ENCODE results near the gene NAGLU. TPM values are rescaled to one million over a fixed set of nuclear protein-coding genes. Genes with fewer than 3 reads are reported as not detected.
"Not testable (repeated sequence)": the region's sequence is repeated elsewhere in the genome, so short reads cannot be mapped to it uniquely, and the experiment has no call there.

The NAGLU gene
- total and polyA plus RNA-seq, 4 experiments from 2014 or later: 8.5 to 22.8 (median 18.0) TPM

DNA sequence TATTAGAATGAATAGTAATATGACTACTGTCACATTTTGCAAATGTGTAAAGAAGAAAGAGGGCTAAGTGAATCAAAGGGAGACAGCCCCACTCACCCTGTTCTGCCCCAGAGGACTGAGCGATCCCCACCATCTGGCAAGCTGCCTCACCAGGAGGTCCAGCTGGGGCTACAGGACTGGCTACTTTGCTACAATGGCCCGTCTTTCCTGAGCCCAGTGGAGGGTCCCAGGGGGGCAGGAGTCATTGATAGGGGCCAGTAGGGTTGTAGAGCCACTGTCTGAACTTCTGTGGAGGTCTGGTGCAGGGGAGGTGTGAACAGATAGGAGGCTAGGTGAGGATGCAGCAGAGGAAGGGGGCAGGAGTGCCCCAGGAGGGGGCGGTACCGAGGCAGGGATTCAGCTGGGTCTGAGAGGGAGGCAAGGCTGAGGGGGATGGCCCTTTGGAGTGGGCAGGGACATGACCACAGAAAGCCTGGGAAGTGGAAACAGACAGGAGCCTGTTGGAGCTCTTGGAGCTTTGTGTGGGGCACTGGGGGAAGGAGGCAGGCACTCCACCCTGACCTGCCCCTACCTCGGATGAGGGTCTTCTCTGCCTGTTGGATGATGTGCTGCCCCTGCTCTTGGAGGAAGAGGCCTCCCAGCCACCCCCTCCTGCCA, 20.0 kb downstream of the NAGLU start:
- H3K27me3 Mint-ChIP-seq; H3K27ac ChIP-seq (ENCODE audit: low read depth, low read length); H3K4me3 ChIP-seq (ENCODE audit: low read length in 2 of 2); H3K36me3 ChIP-seq (ENCODE audit: insufficient read depth, low read length); H3K9me3 Mint-ChIP-seq; CTCF ChIA-PET (ENCODE audit: partially characterized antibody); H3K9me3 ChIP-seq (ENCODE audit: control insufficient read depth in 1 of 2, low read length in 2 of 2); H3K27me3 ChIP-seq (ENCODE audit: insufficient read depth, low read length); DNase-seq; H3K36me3 Mint-ChIP-seq: not testable (repeated sequence)
- peaks cover 17% of the 10 kb centered on the region for H3K4me1 ChIP-seq (ENCODE audit: insufficient read depth, low read length)
- peak overlapping the region in 3 of 8 donors; percentile 49 to 92 (median 58) for H3K4me3 Mint-ChIP-seq
- intact Hi-C loops (cut with micrococcal nuclease): loop anchor here (2.0 kb wide), 2 partner anchors 19 to 21 kb away; partner anchors contain the start of genes NAGLU and PSMC3IP
- H3K4me1 Mint-ChIP-seq: peaks cover 9 to 38% (median 18%) of the 10 kb centered on the region in 4 donors
- POLR2A ChIA-PET (ENCODE audit: partially characterized antibody): interaction anchor here (2.1 kb wide), 1 partner anchor 53 kb away, joined by 10 read pairs; the partner anchor contains the start of genes RETREG3 and TUBG1
- peak overlapping the region in 3 of 7 donors; percentile 10 to 79 (median 78) for H3K27ac Mint-ChIP-seq

DNA sequence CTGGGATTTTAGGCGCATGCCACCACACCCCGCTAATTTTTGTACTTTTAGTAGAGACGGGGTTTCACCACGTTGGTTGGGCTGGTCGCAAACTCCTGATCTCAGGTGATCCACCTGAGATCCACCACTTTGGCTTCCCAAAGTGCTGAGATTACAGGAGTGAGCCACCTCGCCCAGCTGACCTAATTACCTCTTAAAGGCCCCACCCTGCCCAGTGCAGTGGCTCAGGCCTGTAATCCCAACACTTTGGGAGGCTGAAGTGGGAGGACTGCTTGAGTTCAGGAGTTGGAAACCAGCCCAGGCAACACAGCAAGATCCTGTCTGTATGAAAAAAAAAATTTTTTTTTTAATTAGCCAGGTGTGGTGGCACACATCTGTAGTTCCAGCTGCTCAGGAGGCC, 23.0 kb downstream of the NAGLU start:
- Mint-ChIP-seq H3K27ac (peak overlapping the region in 1 of 7 donors; percentile 96), H3K27me3 (no peaks in the 10 kb centered on the region), H3K4me3 (peak overlapping the region in 1 of 8 donors; percentile 50), H3K36me3 (peaks cover 0 to 10% of the 10 kb centered on the region in 2 donors), H3K9me3 (peaks cover 0 to 2% (median 0%) of the 10 kb centered on the region in 8 donors), H3K4me1 (peaks cover 14 to 51% (median 37%) of the 10 kb centered on the region in 4 donors)
- CTCF ChIA-PET (ENCODE audit: partially characterized antibody): interaction anchor here (1.6 to 2.0 kb wide), 2 partner anchors 11 to 19 kb away, joined by 4 to 9 read pairs; partner anchors contain the start of gene PSMC3IP
- Histone ChIP-seq H3K27me3 (ENCODE audit: insufficient read depth, low read length) (no peaks in the 10 kb centered on the region), H3K4me1 (ENCODE audit: insufficient read depth, low read length) (peaks cover 36% of the 10 kb centered on the region), H3K36me3 (ENCODE audit: insufficient read depth, low read length) (peaks cover 2% of the 10 kb centered on the region), H3K9me3 (ENCODE audit: control insufficient read depth in 1 of 2, low read length in 2 of 2) (no peaks in the 10 kb centered on the region), H3K4me3 (ENCODE audit: low read length in 2 of 2) (no peak overlapping the region), H3K27ac (ENCODE audit: low read depth, low read length) (no peak overlapping the region)
- intact Hi-C loops (cut with micrococcal nuclease): no loop called here
- POLR2A ChIA-PET (ENCODE audit: partially characterized antibody): interaction anchor here (1.0 to 1.2 kb wide), 2 partner anchors 8 to 18 kb away, joined by 3 read pairs; no protein-coding TSS in a partner anchor
- no peak for DNase-seq

GRCh38 chr17:42560246-42560645, 24.2 kb downstream of the NAGLU start:
- Histone ChIP-seq H3K4me1 (ENCODE audit: insufficient read depth, low read length) (peaks cover 33% of the 10 kb centered on the region), H3K4me3 (ENCODE audit: low read length in 2 of 2) (no peak overlapping the region), H3K9me3 (ENCODE audit: control insufficient read depth in 1 of 2, low read length in 2 of 2) (no peaks in the 10 kb centered on the region), H3K27me3 (ENCODE audit: insufficient read depth, low read length) (no peaks in the 10 kb centered on the region), H3K36me3 (ENCODE audit: insufficient read depth, low read length) (peaks cover 13% of the 10 kb centered on the region), H3K27ac (ENCODE audit: low read depth, low read length) (no peak overlapping the region)
- intact Hi-C loops (cut with micrococcal nuclease): no loop called here
- CTCF ChIA-PET (ENCODE audit: partially characterized antibody): interaction anchor here (2.0 kb wide), 1 partner anchor 12 kb away, joined by 9 read pairs; no protein-coding TSS in a partner anchor
- Mint-ChIP-seq H3K4me3 (peak overlapping the region in 3 of 8 donors; percentile 40 to 73 (median 61)), H3K4me1 (peaks cover 12 to 49% (median 32%) of the 10 kb centered on the region in 4 donors), H3K27ac (peak overlapping the region in 4 of 7 donors; percentile 2 to 96 (median 64)), H3K36me3 (peaks cover 0 to 17% of the 10 kb centered on the region in 2 donors), H3K27me3 (no peaks in the 10 kb centered on the region), H3K9me3 (peaks cover 0 to 2% (median 0%) of the 10 kb centered on the region in 8 donors)
- no peak for DNase-seq
- POLR2A ChIA-PET (ENCODE audit: partially characterized antibody): interaction anchor here (1.0 kb wide), 1 partner anchor 19 kb away, joined by 3 read pairs; no protein-coding TSS in a partner anchor

DNA sequence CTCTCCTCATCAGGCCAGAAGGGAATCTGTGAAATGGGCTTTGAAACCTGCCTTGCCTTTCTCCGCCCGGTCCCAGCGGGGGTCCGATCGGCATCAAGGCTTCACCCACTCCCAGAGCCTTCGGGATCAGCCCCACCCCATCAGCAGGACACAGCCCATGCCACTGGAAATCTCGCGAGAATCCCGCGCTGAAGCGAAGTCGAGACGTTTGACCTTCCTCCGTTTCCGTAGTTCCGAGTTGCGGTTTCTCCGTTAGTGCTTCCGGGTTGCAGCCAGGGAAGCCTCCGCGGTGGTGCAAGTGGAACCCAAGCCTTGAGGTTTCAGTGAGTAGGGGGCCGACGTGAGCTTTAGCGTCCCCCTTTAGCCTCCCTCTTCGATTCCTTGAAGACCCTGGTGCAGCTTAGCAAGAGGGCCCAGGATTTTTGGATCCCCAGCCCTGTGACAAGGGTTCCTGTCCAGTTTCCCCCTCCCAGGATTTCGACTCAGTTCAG, 25.9 kb downstream of the NAGLU start, which contains the start of gene COASY:
COASY (plus strand) TSS at position 252 of the 491 bp plus-strand sequence. CDS start 475 bp downstream, outside the sequence.
- H3K27ac ChIP-seq (ENCODE audit: low read depth, low read length): peak within 1 kb of the TSS; percentile 85
- no peaks in the 10 kb centered on the region for H3K9me3 ChIP-seq (ENCODE audit: control insufficient read depth in 1 of 2, low read length in 2 of 2)
- H3K27me3 ChIP-seq (ENCODE audit: insufficient read depth, low read length): no peaks in the 10 kb centered on the region
- ChIA-PET CTCF (ENCODE audit: partially characterized antibody) (interaction anchor here (0.8 to 2.3 kb wide), 2 partner anchors 16 to 21 kb away, joined by 3 to 10 read pairs; partner anchors contain the start of gene PSMC3IP), POLR2A (ENCODE audit: partially characterized antibody) (interaction anchor here (0.5 to 1.3 kb wide), 3 partner anchors 8 to 26 kb away, joined by 3 to 7 read pairs (median 4); partner anchors contain the start of genes NAGLU and PSMC3IP)
- H3K36me3 Mint-ChIP-seq: peaks cover 0 to 23% of the 10 kb centered on the region in 2 donors
- intact Hi-C loops (cut with micrococcal nuclease): loop anchor here (1.0 to 2.0 kb wide), 2 partner anchors 8 to 15 kb away; partner anchors contain the start of gene PSMC3IP
- peaks cover 14 to 52% (median 36%) of the 10 kb centered on the region in 4 donors for H3K4me1 Mint-ChIP-seq
- peaks cover 0 to 2% (median 0%) of the 10 kb centered on the region in 8 donors for H3K9me3 Mint-ChIP-seq
- peaks cover 38% of the 10 kb centered on the region for H3K4me1 ChIP-seq (ENCODE audit: insufficient read depth, low read length)
- H3K4me3 ChIP-seq (ENCODE audit: low read length in 2 of 2): peak within 1 kb of the TSS; percentile 62 to 93
- no peaks in the 10 kb centered on the region for H3K27me3 Mint-ChIP-seq
- H3K4me3 Mint-ChIP-seq: peak within 1 kb of the TSS; percentile 90 to 95 (median 92)
- H3K27ac Mint-ChIP-seq: peak within 1 kb of the TSS; percentile 91 to 98 (median 96)
- DNase-seq: peak; percentile 88 to 91 (median 89)
- H3K36me3 ChIP-seq (ENCODE audit: insufficient read depth, low read length): peaks cover 23% of the 10 kb centered on the region

- Histone ChIP-seq H3K4me1 (ENCODE audit: insufficient read depth, low read length) (peaks cover 42% of the 10 kb centered on the region), H3K27me3 (ENCODE audit: insufficient read depth, low read length) (no peaks in the 10 kb centered on the region), H3K4me3 (ENCODE audit: low read length in 2 of 2) (peak overlapping the region; percentile 62 to 93), H3K36me3 (ENCODE audit: insufficient read depth, low read length) (peaks cover 23% of the 10 kb centered on the region), H3K27ac (ENCODE audit: low read depth, low read length) (peak overlapping the region; percentile 85), H3K9me3 (ENCODE audit: control insufficient read depth in 1 of 2, low read length in 2 of 2) (no peaks in the 10 kb centered on the region)
- ChIA-PET POLR2A (ENCODE audit: partially characterized antibody) (interaction anchor here (0.5 to 1.3 kb wide), 4 partner anchors 8 to 46 kb away, joined by 3 to 7 read pairs (median 4); partner anchors contain the start of genes NAGLU, PSMC3IP and RETREG3), CTCF (ENCODE audit: partially characterized antibody) (interaction anchor here (0.8 to 2.3 kb wide), 2 partner anchors 16 to 21 kb away, joined by 3 to 10 read pairs; partner anchors contain the start of gene PSMC3IP)
- Mint-ChIP-seq H3K4me3 (peak overlapping the region; percentile 90 to 95 (median 92)), H3K4me1 (peaks cover 13 to 50% (median 36%) of the 10 kb centered on the region in 4 donors), H3K36me3 (peaks cover 0 to 28% of the 10 kb centered on the region in 2 donors), H3K27ac (peak overlapping the region; percentile 91 to 98 (median 96)), H3K9me3 (peaks cover 0 to 2% (median 0%) of the 10 kb centered on the region in 8 donors), H3K27me3 (no peaks in the 10 kb centered on the region)
- DNase-seq: peak in 1 of 5 donors; percentile 56
- intact Hi-C loops (cut with micrococcal nuclease): loop anchor here (1.0 to 2.0 kb wide), 2 partner anchors 8 to 14 kb away; partner anchors contain the start of gene PSMC3IP
These were observed 26.5 kb downstream of the NAGLU start for GRCh38 chr17:42562388-42563142.

- intact Hi-C loops (cut with micrococcal nuclease): loop anchor here (2.0 kb wide), 1 partner anchor 14 kb away; the partner anchor contains the start of gene PSMC3IP
- H3K4me1 ChIP-seq (ENCODE audit: insufficient read depth, low read length): peaks cover 47% of the 10 kb centered on the region
- Mint-ChIP-seq H3K27me3 (no peaks in the 10 kb centered on the region), H3K4me3 (peak overlapping the region; percentile 90 to 95 (median 92)), H3K9me3 (peaks cover 0 to 2% (median 0%) of the 10 kb centered on the region in 8 donors), H3K36me3 (peaks cover 0 to 32% of the 10 kb centered on the region in 2 donors), H3K4me1 (peaks cover 16 to 55% (median 40%) of the 10 kb centered on the region in 4 donors), H3K27ac (peak overlapping the region; percentile 6 to 98 (median 94))
- peak overlapping the region; percentile 85 for H3K27ac ChIP-seq (ENCODE audit: low read depth, low read length)
- no peaks in the 10 kb centered on the region for H3K9me3 ChIP-seq (ENCODE audit: control insufficient read depth in 1 of 2, low read length in 2 of 2)
- POLR2A ChIA-PET (ENCODE audit: partially characterized antibody): interaction anchor here (1.0 to 6.3 kb wide), 5 partner anchors 9 to 46 kb away, joined by 3 to 73 read pairs (median 7); partner anchors contain the start of genes NAGLU, PSMC3IP and RETREG3
- DNase-seq: no peak
- no peaks in the 10 kb centered on the region for H3K27me3 ChIP-seq (ENCODE audit: insufficient read depth, low read length)
- peaks cover 23% of the 10 kb centered on the region for H3K36me3 ChIP-seq (ENCODE audit: insufficient read depth, low read length)
- CTCF ChIA-PET (ENCODE audit: partially characterized antibody): interaction anchor here (0.6 to 2.3 kb wide), 3 partner anchors 12 to 45 kb away, joined by 3 to 10 read pairs (median 3); partner anchors contain the start of gene PSMC3IP
- H3K4me3 ChIP-seq (ENCODE audit: low read length in 2 of 2): peak overlapping the region in 1 of 2 donors; percentile 93
These were observed 27.1 kb downstream of the NAGLU start for GRCh38 chr17:42563143-42563509.
